ENCODE data around the gene MACROD2. TPM values are rescaled to one million over a fixed set of nuclear protein-coding genes. Genes with fewer than 3 reads are reported as not detected.

Gene MACROD2
- polyA plus RNA-seq, 1 donor (not counting 4 experiments of a cell fraction or from before 2014, with no cell fraction given), result 0.71 TPM

- Histone ChIP-seq H4K20me1 (ENCODE audit: control insufficient read depth, extremely low read depth, insufficient read depth, low read length) (no peaks in the 10 kb centered on the region), H3K36me3 (ENCODE audit: control insufficient read depth in 2 of 2, extremely low read depth in 1 of 2, insufficient read depth in 2 of 2, low read length in 2 of 2) (no peaks in the 10 kb centered on the region), H3K9me3 (ENCODE audit: control insufficient read depth, low read depth, low read length) (no peaks in the 10 kb centered on the region), H3K9ac (ENCODE audit: control insufficient read depth, extremely low read depth, insufficient read depth, low read length) (no peak overlapping the region), H3K9me1 (ENCODE audit: control insufficient read depth, extremely low read depth, insufficient read depth, low read length) (no peaks in the 10 kb centered on the region), H3K79me2 (ENCODE audit: control insufficient read depth, insufficient read depth, low read length) (no peaks in the 10 kb centered on the region), H3K27me3 (ENCODE audit: control insufficient read depth, extremely low read depth, insufficient read depth, low read length) (no peaks in the 10 kb centered on the region), H3K4me3 (ENCODE audit: control insufficient read depth in 2 of 3, extremely low read depth in 1 of 3, insufficient read depth in 2 of 3, low read depth in 1 of 3, low read length in 3 of 3) (no peak overlapping the region), H2AFZ (ENCODE audit: control insufficient read depth, low read length) (no peak overlapping the region), H3K4me1 (ENCODE audit: control insufficient read depth, extremely low read depth, insufficient read depth, low read length) (peaks cover 11% of the 10 kb centered on the region), H3K27ac (ENCODE audit: control insufficient read depth, insufficient read depth, low read length) (no peak overlapping the region), H3K4me2 (ENCODE audit: control insufficient read depth, extremely low read depth, insufficient read depth, low read depth, low read length) (no peak overlapping the region)
- TF ChIP-seq, protein P1, sequence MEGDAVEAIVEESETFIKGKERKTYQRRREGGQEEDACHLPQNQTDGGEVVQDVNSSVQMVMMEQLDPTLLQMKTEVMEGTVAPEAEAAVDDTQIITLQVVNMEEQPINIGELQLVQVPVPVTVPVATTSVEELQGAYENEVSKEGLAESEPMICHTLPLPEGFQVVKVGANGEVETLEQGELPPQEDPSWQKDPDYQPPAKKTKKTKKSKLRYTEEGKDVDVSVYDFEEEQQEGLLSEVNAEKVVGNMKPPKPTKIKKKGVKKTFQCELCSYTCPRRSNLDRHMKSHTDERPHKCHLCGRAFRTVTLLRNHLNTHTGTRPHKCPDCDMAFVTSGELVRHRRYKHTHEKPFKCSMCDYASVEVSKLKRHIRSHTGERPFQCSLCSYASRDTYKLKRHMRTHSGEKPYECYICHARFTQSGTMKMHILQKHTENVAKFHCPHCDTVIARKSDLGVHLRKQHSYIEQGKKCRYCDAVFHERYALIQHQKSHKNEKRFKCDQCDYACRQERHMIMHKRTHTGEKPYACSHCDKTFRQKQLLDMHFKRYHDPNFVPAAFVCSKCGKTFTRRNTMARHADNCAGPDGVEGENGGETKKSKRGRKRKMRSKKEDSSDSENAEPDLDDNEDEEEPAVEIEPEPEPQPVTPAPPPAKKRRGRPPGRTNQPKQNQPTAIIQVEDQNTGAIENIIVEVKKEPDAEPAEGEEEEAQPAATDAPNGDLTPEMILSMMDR (optimal IDR thresholded peaks at IDR 0.05 in 1 of 3, IDR thresholded peaks at IDR 0.05 in 1 of 3, conservative IDR thresholded peaks at IDR 0.05 in 1 of 3; ENCODE audit: extremely low read depth in 1 of 3, insufficient read depth in 2 of 3, low read length in 3 of 3), result no peak
- no peak for TF ChIP-seq EZH2 (IDR thresholded peaks at IDR 0.05; ENCODE audit: low read length)
- FAIRE-seq (no peak), DNase-seq (ENCODE audit: low read depth, low spot score) (no peak)
- dilution Hi-C loops (cut with MboI; ENCODE audit: extremely low pct_ligation_motif_present, low sequenced_read_pairs), result no loop called here
Observed at GRCh38 chr20:15317546-15318232, 1322.4 kb downstream of the MACROD2 start.

GRCh38 chr20:15318682-15319081 lies 1323.4 kb downstream of the MACROD2 start:
- Histone ChIP-seq H4K20me1 (ENCODE audit: control insufficient read depth, extremely low read depth, insufficient read depth, low read length) (no peaks in the 10 kb centered on the region), H3K79me2 (ENCODE audit: control insufficient read depth, insufficient read depth, low read length) (no peaks in the 10 kb centered on the region), H3K9ac (ENCODE audit: control insufficient read depth, extremely low read depth, insufficient read depth, low read length) (no peak overlapping the region), H3K9me3 (ENCODE audit: control insufficient read depth, low read depth, low read length) (no peaks in the 10 kb centered on the region), H3K27ac (ENCODE audit: control insufficient read depth, insufficient read depth, low read length) (no peak overlapping the region), H3K27me3 (ENCODE audit: control insufficient read depth, extremely low read depth, insufficient read depth, low read length) (no peaks in the 10 kb centered on the region), H3K4me1 (ENCODE audit: control insufficient read depth, extremely low read depth, insufficient read depth, low read length) (peaks cover 11% of the 10 kb centered on the region), H3K4me2 (ENCODE audit: control insufficient read depth, extremely low read depth, insufficient read depth, low read depth, low read length) (no peak overlapping the region), H3K9me1 (ENCODE audit: control insufficient read depth, extremely low read depth, insufficient read depth, low read length) (no peaks in the 10 kb centered on the region), H3K4me3 (ENCODE audit: control insufficient read depth in 2 of 3, extremely low read depth in 1 of 3, insufficient read depth in 2 of 3, low read depth in 1 of 3, low read length in 3 of 3) (no peak overlapping the region), H2AFZ (ENCODE audit: control insufficient read depth, low read length) (no peak overlapping the region), H3K36me3 (ENCODE audit: control insufficient read depth in 2 of 2, extremely low read depth in 1 of 2, insufficient read depth in 2 of 2, low read length in 2 of 2) (no peaks in the 10 kb centered on the region)
- TF ChIP-seq, protein P1 (optimal IDR thresholded peaks at IDR 0.05 in 1 of 3, IDR thresholded peaks at IDR 0.05 in 1 of 3, conservative IDR thresholded peaks at IDR 0.05 in 1 of 3; ENCODE audit: extremely low read depth in 1 of 3, insufficient read depth in 2 of 3, low read length in 3 of 3), result no peak
- no peak for TF ChIP-seq EZH2 (IDR thresholded peaks at IDR 0.05; ENCODE audit: low read length)
- dilution Hi-C loops (cut with MboI; ENCODE audit: extremely low pct_ligation_motif_present, low sequenced_read_pairs), result no loop called here
- FAIRE-seq (no peak), DNase-seq (ENCODE audit: low read depth, low spot score) (no peak)
